HG02981 (cell line): ENCODE measurements around the gene PURA.

Source experiments
- ATAC-seq: cut with Tn5 transposase; IDR thresholded peaks from one replicate; pipeline ENCODE4 v1.9.1; 2021; ENCODE audit warnings: mild to moderate bottlenecking, moderate library complexity; ENCODE audit not compliant: unreplicated experiment

PURA gene

GRCh38 chr5:140109759-140110645, 3.9 kb upstream of the PURA start:
- ATAC-seq, result no peak

- no peak for ATAC-seq
Measured at GRCh38 chr5:140110646-140110957, 3.3 kb upstream of the PURA start.

GRCh38 chr5:140111011-140111858, 2.7 kb upstream of the PURA start:
- no peak for ATAC-seq

- no peak for ATAC-seq
Measured at GRCh38 chr5:140111859-140112551, 1.9 kb upstream of the PURA start.

GRCh38 chr5:140112685-140113179, 1.2 kb upstream of the PURA start:
- ATAC-seq, result no peak

GRCh38 chr5:140113180-140113698, 670 bp upstream of the PURA start:
- ATAC-seq, result no peak

- ATAC-seq, result peak; percentile 26
Measured at GRCh38 chr5:140114341-140115185, 654 bp downstream of the PURA start.

GRCh38 chr5:140115186-140115500, 1.2 kb downstream of the PURA start:
- ATAC-seq, result no peak

GRCh38 chr5:140116716-140117115, 2.8 kb downstream of the PURA start:
- no peak for ATAC-seq

GRCh38 chr5:140117523-140117922, 3.6 kb downstream of the PURA start:
- ATAC-seq, result no peak

- no peak for ATAC-seq
Measured at GRCh38 chr5:140118302-140118936, 4.5 kb downstream of the PURA start.

- no peak for ATAC-seq
Measured at GRCh38 chr5:140125637-140126036, 11.7 kb downstream of the PURA start, which contains the start of gene IGIP. TSS of gene IGIP (plus strand) at chr5:140125937. CDS start at chr5:140128477, 2,540 bp downstream.

- no peak for ATAC-seq
Measured at GRCh38 chr5:140126315-140127012, 12.6 kb downstream of the PURA start.

- no peak for ATAC-seq
Measured at GRCh38 chr5:140128376-140128775, 14.5 kb downstream of the PURA start.

GRCh38 chr5:140130949-140131733, 17.2 kb downstream of the PURA start:
- no peak for ATAC-seq

- no peak for ATAC-seq
Measured at GRCh38 chr5:140131967-140132409, 18.1 kb downstream of the PURA start.

- no peak for ATAC-seq
Measured at GRCh38 chr5:140133514-140134167, 19.7 kb downstream of the PURA start.
